GM12878 (cell line): ENCODE results near the gene CBX2. TPM values are rescaled to one million over a fixed set of nuclear protein-coding genes. Genes with fewer than 3 reads are reported as not detected.

Experiments
- ETV6 ChIP-seq, 2 experiments: fragments of 450-650 bp in 1 of 2; IDR thresholded peaks in 1 of 2; conservative IDR thresholded peaks in 1 of 2; 2 replicates each; pipeline ENCODE4 v1.6.1; 2014; ENCODE audit warnings: antibody characterized with exemption in 1 of 2, borderline replicate concordance in 1 of 2, low read depth in 1 of 2, mild to moderate bottlenecking in 1 of 2, moderate library complexity in 1 of 2
- NFIC ChIP-seq: IDR thresholded peaks from 2 replicates; pipeline ENCODE4 v1.6.1; 2012; ENCODE audit warnings: low read depth, mild to moderate bottlenecking, inconsistent platforms, low read length, moderate library complexity
- NKRF ChIP-seq: fragments of 450-650 bp; conservative IDR thresholded peaks from 2 replicates; pipeline ENCODE4 v1.6.1; 2017; ENCODE audit warnings: mild to moderate bottlenecking, moderate library complexity
- RB1 ChIP-seq: fragments of 450-650 bp; formaldehyde crosslinking; IDR thresholded peaks from 2 replicates; pipeline ENCODE4 v1.6.1; 2017; ENCODE audit warnings: mild to moderate bottlenecking, borderline replicate concordance
- RBBP5 ChIP-seq: fragments of 200-600 bp; sonication (generic); conservative IDR thresholded peaks from 2 replicates; pipeline ENCODE4 v1.6.1; 2016
- polyA plus RNA-seq, 11 experiments: library from polyadenylated mRNA; depleted of rRNA in 4 of 11; unstranded in 6 of 11; stranded (reverse) in 5 of 11; fragments of >200 nt; fragmentation: Nextera tagmentation in 4 of 11; fragmentation: Illumina TruSeq in 1 of 11; extraction: Ambion mirVana in 4 of 11; extraction: Trizol in 1 of 11; gene quantifications; 1 replicate in 1 of 11; 2 replicates in 10 of 11; pipeline versions ENCODE4 v1.2.1 to v1.2.3, GENCODE V29; 2011 to 2016; ENCODE audit warnings: inconsistent platforms in 2 of 11, missing spikeins in 2 of 11, low read depth in 1 of 11
- total RNA-seq, 4 experiments: library from RNA; depleted of rRNA in 3 of 4; stranded (reverse); fragments of >200 nt in 3 of 4; fragmentation: Illumina TruSeq in 1 of 4; extraction: Trizol in 1 of 4; gene quantifications; 2 replicates each; pipeline versions ENCODE4 v1.2.1 to v1.2.3, GENCODE V29; 2013 to 2021
- TF ChIP-seq, protein P1 (sequence below): fragments of 450-650 bp; IDR thresholded peaks from 2 replicates; pipeline ENCODE4 v1.6.1; 2017; ENCODE audit warnings: borderline replicate concordance
- TF ChIP-seq, protein P2 (sequence below): IDR thresholded peaks from 2 replicates; pipeline ENCODE4 v1.6.1; 2012; ENCODE audit warnings: low read depth, low read length, improper control_type of control experiment

The CBX2 gene
- total and polyA plus RNA-seq, 10 of the 15 experiments (the other 5 are each of a cell fraction or from before 2014, with no cell fraction given): 0.35 to 7.5 (median 4.2) TPM

DNA sequence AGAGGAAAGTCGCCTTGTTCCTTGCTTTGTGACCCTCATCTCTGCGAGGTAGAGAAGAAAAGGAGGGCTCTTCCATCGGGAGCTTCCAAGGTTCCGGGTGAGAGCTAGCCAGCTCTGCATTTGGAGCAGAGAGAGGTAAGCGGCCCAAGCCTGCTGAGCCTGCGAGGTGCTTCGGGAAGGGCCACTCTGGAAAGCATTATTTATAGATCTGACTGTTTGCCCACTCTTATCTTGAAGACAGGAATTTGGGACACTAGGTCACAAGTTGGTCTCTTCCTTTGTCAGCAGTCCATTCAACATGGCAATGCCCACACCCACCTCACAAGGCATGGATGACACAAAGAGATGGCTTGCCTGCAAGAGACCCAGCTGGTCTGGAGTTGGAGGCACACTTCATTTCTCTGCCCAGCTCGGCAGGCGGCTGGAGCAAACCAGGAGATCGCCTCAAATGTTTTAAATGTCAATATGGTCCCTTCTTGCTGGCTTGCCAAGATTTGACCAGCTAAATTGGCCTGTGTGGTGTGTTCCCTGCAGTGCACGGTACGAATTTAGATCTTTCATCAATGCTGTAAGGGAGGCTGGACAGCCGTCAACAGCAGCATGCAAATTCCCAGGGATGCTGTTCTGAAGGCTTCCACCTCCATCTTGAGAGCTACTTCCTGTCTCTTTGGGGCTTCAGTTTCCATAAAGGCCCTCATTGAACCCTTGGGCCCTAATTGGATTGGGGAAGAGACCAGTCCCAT is 41.8 kb downstream of the CBX2 start (continued):
- TF ChIP-seq ETV6 (conservative IDR thresholded peaks at IDR 0.05 in 1 of 2, IDR thresholded peaks at IDR 0.05 in 1 of 2; ENCODE audit: borderline replicate concordance in 1 of 2, low read depth in 1 of 2) (no peak), RB1 (no peak), NFIC (no peak), NKRF (no peak), RBBP5 (no peak)
- TF ChIP-seq, protein P1, sequence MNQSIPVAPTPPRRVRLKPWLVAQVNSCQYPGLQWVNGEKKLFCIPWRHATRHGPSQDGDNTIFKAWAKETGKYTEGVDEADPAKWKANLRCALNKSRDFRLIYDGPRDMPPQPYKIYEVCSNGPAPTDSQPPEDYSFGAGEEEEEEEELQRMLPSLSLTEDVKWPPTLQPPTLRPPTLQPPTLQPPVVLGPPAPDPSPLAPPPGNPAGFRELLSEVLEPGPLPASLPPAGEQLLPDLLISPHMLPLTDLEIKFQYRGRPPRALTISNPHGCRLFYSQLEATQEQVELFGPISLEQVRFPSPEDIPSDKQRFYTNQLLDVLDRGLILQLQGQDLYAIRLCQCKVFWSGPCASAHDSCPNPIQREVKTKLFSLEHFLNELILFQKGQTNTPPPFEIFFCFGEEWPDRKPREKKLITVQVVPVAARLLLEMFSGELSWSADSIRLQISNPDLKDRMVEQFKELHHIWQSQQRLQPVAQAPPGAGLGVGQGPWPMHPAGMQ: no peak
- TF ChIP-seq, protein P2, sequence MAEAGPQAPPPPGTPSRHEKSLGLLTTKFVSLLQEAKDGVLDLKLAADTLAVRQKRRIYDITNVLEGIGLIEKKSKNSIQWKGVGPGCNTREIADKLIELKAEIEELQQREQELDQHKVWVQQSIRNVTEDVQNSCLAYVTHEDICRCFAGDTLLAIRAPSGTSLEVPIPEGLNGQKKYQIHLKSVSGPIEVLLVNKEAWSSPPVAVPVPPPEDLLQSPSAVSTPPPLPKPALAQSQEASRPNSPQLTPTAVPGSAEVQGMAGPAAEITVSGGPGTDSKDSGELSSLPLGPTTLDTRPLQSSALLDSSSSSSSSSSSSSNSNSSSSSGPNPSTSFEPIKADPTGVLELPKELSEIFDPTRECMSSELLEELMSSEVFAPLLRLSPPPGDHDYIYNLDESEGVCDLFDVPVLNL: no peak
